Breast epithelium (tissue), 3 donors: ENCODE results near the gene ADD1.

Experiments
- CTCF ChIP-seq, 3 donors: fragments of 450-650 bp; IDR thresholded peaks; one replicate each; pipeline ENCODE4 v1.5.1; 2016 to 2017; ENCODE audit warnings: antibody characterized with exemption in 3 of 3, mild to moderate bottlenecking in 3 of 3, moderate library complexity in 3 of 3
- POLR2A ChIP-seq: fragments of 450-650 bp; IDR thresholded peaks from one replicate; pipeline ENCODE4 v1.6.1; 2016; ENCODE audit warnings: antibody characterized with exemption, mild to moderate bottlenecking, moderate library complexity
- POLR2AphosphoS5 ChIP-seq, 3 donors: sonication (generic); formaldehyde crosslinking; IDR thresholded peaks; one replicate each; pipeline ENCODE4 v1.6.1; 2017; ENCODE audit warnings: antibody characterized with exemption in 3 of 3

- TF ChIP-seq CTCF (IDR thresholded peaks at IDR 0.05) (no peak), POLR2A (no peak), POLR2AphosphoS5 (IDR thresholded peaks at IDR 0.05) (no peak)
These were observed 33.9 kb upstream of the ADD1 start for GRCh38 chr4:2809610-2810180.
